Measurements from ENCODE around the gene TNRC6C. TPM values are rescaled to one million over a fixed set of nuclear protein-coding genes. Genes with fewer than 3 reads are reported as not detected.

Gene TNRC6C
- total and polyA plus RNA-seq, 2 of the 13 experiments (the other 11 are each of a cell fraction or from before 2014, with no cell fraction given) = 0.66 to 4.9 TPM

GRCh38 chr17:77957857-77958715 is at the start of gene TNRC6C (continued):
- no peak; the same call in 1 of the 2 replicates for TF ChIP-seq DMTF1 (CRISPR knock-in tag; IDR thresholded peaks at IDR 0.05)
- TF ChIP-seq MBNL3 (CRISPR knock-in tag; conservative IDR thresholded peaks at IDR 0.05) = no peak
- TF ChIP-seq PREB (CRISPR knock-in tag; IDR thresholded peaks at IDR 0.05) = no peak
- TF ChIP-seq ZNF557 (CRISPR knock-in tag; IDR thresholded peaks at IDR 0.05) = peak; percentile 76
- TF ChIP-seq NFAT5 (CRISPR knock-in tag; IDR thresholded peaks at IDR 0.05) = peak; percentile 18
- TF ChIP-seq ZNF431 (CRISPR knock-in tag; IDR thresholded peaks at IDR 0.05; ENCODE audit: borderline replicate concordance, low read depth) = no peak; the same call in 1 of the 2 replicates
- peak; percentile 90 for TF ChIP-seq TBX2 (CRISPR knock-in tag; IDR thresholded peaks at IDR 0.05; ENCODE audit: borderline replicate concordance)
- TF ChIP-seq CBX1 (IDR thresholded peaks at IDR 0.05; ENCODE audit: low read depth) = peak; percentile 78
- peak; percentile 83; the same call in 1 of the 2 replicates for TF ChIP-seq TERF1 (CRISPR knock-in tag; IDR thresholded peaks at IDR 0.05)
- no peak for TF ChIP-seq SIX1 (CRISPR knock-in tag; IDR thresholded peaks at IDR 0.05; ENCODE audit: borderline replicate concordance)
- peak; percentile 89 for TF ChIP-seq HOMEZ (CRISPR knock-in tag; IDR thresholded peaks at IDR 0.05; ENCODE audit: low read depth)
- TF ChIP-seq ZNF816 (CRISPR knock-in tag; IDR thresholded peaks at IDR 0.05; ENCODE audit: borderline replicate concordance) = peak; percentile 87; the same call in 1 of the 2 replicates
- no peak for TF ChIP-seq NBN (conservative IDR thresholded peaks at IDR 0.05)
- peak; percentile 87 for TF ChIP-seq NKX3-1 (CRISPR knock-in tag; IDR thresholded peaks at IDR 0.05)
- TF ChIP-seq ZNF597 (CRISPR knock-in tag; IDR thresholded peaks at IDR 0.05) = peak; percentile 47; the same call in 1 of the 2 replicates
